H9 (cell line): ENCODE results near the gene APBA2. TPM values are rescaled to one million over a fixed set of nuclear protein-coding genes. Genes with fewer than 3 reads are reported as not detected.

Experiments
- DNase-seq: peaks from one replicate; pipeline ENCODE4 v3.0.0-alpha.2; 2017
- H2AFZ ChIP-seq: one replicate; pipeline ENCODE4 v1.6.1; 2013; ENCODE audit warnings: mild to moderate bottlenecking, low read length, control low read depth, moderate library complexity
- H2AK5ac ChIP-seq: 2 replicates; pipeline ENCODE4 v1.6.1; 2013; ENCODE audit warnings: low read length, control low read depth, mixed read lengths; ENCODE audit not compliant: insufficient read length
- H2BK120ac ChIP-seq: one replicate; pipeline ENCODE4 v1.6.1; 2013; ENCODE audit warnings: low read depth, mild to moderate bottlenecking, low read length, control low read depth, inconsistent platforms; ENCODE audit not compliant: poor library complexity, severe bottlenecking
- H2BK12ac ChIP-seq: 2 replicates; pipeline ENCODE4 v1.6.1; 2013; ENCODE audit warnings: low read length, control low read depth, mixed read lengths, low read depth; ENCODE audit not compliant: insufficient read length
- H2BK15ac ChIP-seq: 2 replicates; pipeline ENCODE4 v1.6.1; 2013; ENCODE audit warnings: low read depth, low read length, control low read depth
- H2BK20ac ChIP-seq: one replicate; pipeline ENCODE4 v1.6.1; 2013; ENCODE audit warnings: low read depth, mild to moderate bottlenecking, low read length, control low read depth, inconsistent platforms; ENCODE audit not compliant: poor library complexity, severe bottlenecking
- H2BK5ac ChIP-seq: 2 replicates; pipeline ENCODE4 v1.6.1; 2013; ENCODE audit warnings: low read length, control low read depth, mixed read lengths; ENCODE audit not compliant: insufficient read length
- H3K14ac ChIP-seq: 2 replicates; pipeline ENCODE4 v1.6.1; 2013; ENCODE audit warnings: low read length, control low read depth; ENCODE audit not compliant: insufficient read depth
- H3K18ac ChIP-seq: 2 replicates; pipeline ENCODE4 v1.6.1; 2013; ENCODE audit warnings: low read depth, mild to moderate bottlenecking, mixed read lengths, low read length, control low read depth; ENCODE audit not compliant: insufficient read length
- H3K23ac ChIP-seq: 2 replicates; pipeline ENCODE4 v1.6.1; 2013; ENCODE audit warnings: low read length, control low read depth, mixed read lengths, low read depth; ENCODE audit not compliant: insufficient read length
- H3K23me2 ChIP-seq: 2 replicates; pipeline ENCODE4 v1.6.1; 2013; ENCODE audit warnings: low read depth, mild to moderate bottlenecking, mixed read lengths, low read length, control low read depth; ENCODE audit not compliant: insufficient read length, poor library complexity, severe bottlenecking
- H3K27ac ChIP-seq: 2 replicates; pipeline ENCODE4 v1.5.1; 2013; ENCODE audit warnings: low read length, control low read depth, mixed read lengths, low read depth; ENCODE audit not compliant: insufficient read length
- H3K27me3 ChIP-seq: 2 replicates; pipeline ENCODE4 v1.6.1; 2013; ENCODE audit warnings: low read length, control low read depth, inconsistent platforms; ENCODE audit not compliant: insufficient read depth
- H3K4ac ChIP-seq: 2 replicates; pipeline ENCODE4 v1.6.1; 2013; ENCODE audit warnings: low read depth, mild to moderate bottlenecking, control low read depth, inconsistent platforms, low read length, moderate library complexity
- H3K4me1 ChIP-seq: 2 replicates; pipeline ENCODE4 v1.6.1; 2013; ENCODE audit warnings: low read length, control low read depth, inconsistent platforms; ENCODE audit not compliant: insufficient read depth
- H3K4me2 ChIP-seq: 2 replicates; pipeline ENCODE4 v1.6.1; 2013; ENCODE audit warnings: low read length, control low read depth, mixed read lengths; ENCODE audit not compliant: insufficient read length, insufficient read depth
- H3K56ac ChIP-seq: 2 replicates; pipeline ENCODE4 v1.6.1; 2013; ENCODE audit warnings: low read depth, mild to moderate bottlenecking, mixed read lengths, low read length, control low read depth; ENCODE audit not compliant: insufficient read length
- H3K79me1 ChIP-seq: 2 replicates; pipeline ENCODE4 v1.6.1; 2013; ENCODE audit warnings: low read depth, mild to moderate bottlenecking, moderate library complexity, low read length, control low read depth, inconsistent platforms; ENCODE audit not compliant: insufficient read depth, poor library complexity, severe bottlenecking
- H3K79me2 ChIP-seq: 2 replicates; pipeline ENCODE4 v1.6.1; 2013; ENCODE audit warnings: low read length, control low read depth, inconsistent platforms; ENCODE audit not compliant: insufficient read depth
- H3K9ac ChIP-seq: 2 replicates; pipeline ENCODE4 v1.6.1; 2013; ENCODE audit warnings: low read length, control low read depth, mixed read lengths; ENCODE audit not compliant: insufficient read length; ENCODE audit errors: extremely low read depth
- H3K9me3 ChIP-seq: one replicate; pipeline ENCODE4 v1.6.1; 2013; ENCODE audit warnings: low read depth, low read length, inconsistent platforms; ENCODE audit not compliant: control insufficient read depth
- H3T11ph ChIP-seq: one replicate; pipeline ENCODE4 v1.6.1; 2013; ENCODE audit warnings: mild to moderate bottlenecking, low read length, control low read depth, inconsistent platforms
- H4K20me1 ChIP-seq: one replicate; pipeline ENCODE4 v1.6.1; 2013; ENCODE audit not compliant: control insufficient read depth, insufficient read length, insufficient read depth
- H4K5ac ChIP-seq: 2 replicates; pipeline ENCODE4 v1.6.1; 2013; ENCODE audit warnings: low read depth, mild to moderate bottlenecking, mixed read lengths, low read length, control low read depth; ENCODE audit not compliant: insufficient read length
- H4K8ac ChIP-seq: replicated peaks from 2 replicates; pipeline ENCODE4 v1.6.1; 2013; ENCODE audit warnings: low read length, control low read depth, mixed read lengths, low read depth; ENCODE audit not compliant: insufficient read length
- H4K91ac ChIP-seq: 2 replicates; pipeline ENCODE4 v1.6.1; 2013; ENCODE audit warnings: low read depth, mild to moderate bottlenecking, moderate library complexity, mixed read lengths, low read length, control low read depth; ENCODE audit not compliant: insufficient read length
- H3K27ac Mint-ChIP-seq, 3 experiments: 2 replicates in 2 of 3; 3 replicates in 1 of 3; pipeline ENCODE4 v1.8.0; 2020 to 2021; ENCODE audit warnings: mixed read lengths in 3 of 3, mild to moderate bottlenecking in 1 of 3, moderate library complexity in 1 of 3
- H3K27me3 Mint-ChIP-seq: 2 replicates; pipeline ENCODE4 v1.8.0; 2021; ENCODE audit warnings: low read depth, mild to moderate bottlenecking, moderate library complexity, mixed read lengths
- H3K36me3 Mint-ChIP-seq, 3 experiments: 2 replicates in 2 of 3; 3 replicates in 1 of 3; pipeline ENCODE4 v1.8.0; 2020 to 2021; ENCODE audit warnings: low read depth in 3 of 3, mixed read lengths in 3 of 3; ENCODE audit not compliant: insufficient read depth in 1 of 3
- H3K4me1 Mint-ChIP-seq, 2 experiments: 2 replicates each; pipeline ENCODE4 v1.8.0; 2020; ENCODE audit warnings: mixed read lengths in 2 of 2
- H3K4me3 Mint-ChIP-seq, 2 experiments: 2 replicates in 1 of 2; 3 replicates in 1 of 2; pipeline ENCODE4 v1.8.0; 2020 to 2021; ENCODE audit warnings: mild to moderate bottlenecking in 2 of 2, mixed read lengths in 2 of 2, moderate library complexity in 1 of 2
- H3K9me3 Mint-ChIP-seq, 2 experiments: 2 replicates in 1 of 2; 3 replicates in 1 of 2; pipeline ENCODE4 v1.8.0; 2020; ENCODE audit warnings: mild to moderate bottlenecking in 2 of 2, mixed read lengths in 2 of 2, moderate library complexity in 1 of 2
- CTCF ChIP-seq: fragments of 200-600 bp; sonication (generic); conservative IDR thresholded peaks from 3 replicates; pipeline ENCODE4 v1.8.0; 2021; ENCODE audit warnings: antibody characterized with exemption, mild to moderate bottlenecking
- WGBS: extraction: QIAGEN DNeasy Blood & Tissue Kit; methylation state at CpG from one replicate; pipeline ENCODE4 v1.1.7; 2013; ENCODE audit warnings: missing lambda C conversion rate, low lambda C conversion rate, mixed read lengths; ENCODE audit not compliant: insufficient read length; ENCODE audit errors: extremely low coverage; 5-methylcytosine and 5-hydroxymethylcytosine counted together
- total RNA-seq: library from RNA; stranded (reverse); gene quantifications from 2 replicates; pipeline ENCODE4 v1.2.1, GENCODE V29; 2021

Gene APBA2
- total RNA-seq, 1 experiment from 2014 or later = 14.3 TPM

GRCh38 chr15:29086891-29087290 is 201.1 kb downstream of the APBA2 start:
- H3K4me1 Mint-ChIP-seq = peaks cover 14 to 21% of the 10 kb centered on the region in 2 experiments
- Histone ChIP-seq H2BK20ac (no peak overlapping the region), H2BK12ac (no peak overlapping the region), H4K20me1 (no peaks in the 10 kb centered on the region), H3K27me3 (no peaks in the 10 kb centered on the region), H3K9ac (no peak overlapping the region), H3K79me1 (no peaks in the 10 kb centered on the region), H3K4me1 (no peaks in the 10 kb centered on the region), H2BK15ac (no peak overlapping the region), H3T11ph (no peak overlapping the region), H2AK5ac (no peak overlapping the region), H3K4ac (no peak overlapping the region), H3K23ac (no peak overlapping the region), H3K79me2 (no peaks in the 10 kb centered on the region), H4K91ac (no peak overlapping the region), H2BK5ac (no peak overlapping the region), H4K5ac (no peak overlapping the region), H3K27ac (no peak overlapping the region), H2BK120ac (no peak overlapping the region), H3K14ac (no peak overlapping the region), H3K23me2 (no peaks in the 10 kb centered on the region), H3K9me3 (no peaks in the 10 kb centered on the region), H4K8ac (no peak overlapping the region), H3K4me2 (no peak overlapping the region), H2AFZ (no peak overlapping the region), H3K56ac (no peak overlapping the region), H3K18ac (no peak overlapping the region)
- peaks cover 0 to 6% of the 10 kb centered on the region in 2 experiments; a peak in 4 of 5 replicates for H3K9me3 Mint-ChIP-seq
- H3K27me3 Mint-ChIP-seq = no peaks in the 10 kb centered on the region
- no CpG with 5 or more reads among the region's 2 CpGs for WGBS
- DNase-seq = no peak
- peaks cover 5 to 8% (median 6%) of the 10 kb centered on the region in 3 experiments; a peak in 5 of 7 replicates for H3K36me3 Mint-ChIP-seq
- no peak for TF ChIP-seq CTCF
- H3K4me3 Mint-ChIP-seq = no peak overlapping the region
- H3K27ac Mint-ChIP-seq = no peak overlapping the region
